IMR-90 (cell line): ENCODE results near the gene CPED1. TPM values are rescaled to one million over a fixed set of nuclear protein-coding genes. Genes with fewer than 3 reads are reported as not detected.

Experiments
- ATAC-seq: fragments of 200-7000 bp; cut with Tn5 transposase; 2 replicates; pipeline ENCODE4 v1.9.1; 2020; ENCODE audit warnings: low read depth, mild to moderate bottlenecking, moderate library complexity
- BruUV-seq: library from RNA; stranded (reverse); fragments of 400-500 nt; replicated peaks from 2 replicates; lab custom pipeline; 2021; lab: Mats Ljungman, UMichigan
- CTCF ChIA-PET: fragments of 300-600 bp; formaldehyde crosslinking; extraction: SDS; loops from one replicate; lab custom pipeline; 2021; ENCODE audit warnings: antibody characterized with exemption; lab: Yijun Ruan, JAX
- POLR2A ChIA-PET: fragments of 300-600 bp; sonication (Branson Sonifier 250); formaldehyde crosslinking; loops from one replicate; lab custom pipeline; 2022; ENCODE audit warnings: antibody characterized with exemption; ENCODE audit not compliant: unreplicated experiment; lab: Charles Lee
- DNase-seq: peaks from one replicate; pipeline ENCODE4 v3.0.0; 2013
- H2AFZ ChIP-seq: replicated peaks from 2 replicates; pipeline ENCODE3; 2013; ENCODE audit warnings: low read length, mild to moderate bottlenecking; ENCODE audit not compliant: poor library complexity
- H2AK5ac ChIP-seq: 2 replicates; pipeline ENCODE4 v1.6.1; 2013; ENCODE audit warnings: low read depth, low read length, inconsistent platforms
- H2AK9ac ChIP-seq: replicated peaks from 2 replicates; pipeline ENCODE3; 2013; ENCODE audit warnings: mild to moderate bottlenecking, low read depth, low read length, moderate library complexity; ENCODE audit not compliant: poor library complexity
- H2BK120ac ChIP-seq: 2 replicates; pipeline ENCODE4 v1.6.1; 2013; ENCODE audit warnings: low read depth, low read length, inconsistent platforms
- H2BK15ac ChIP-seq: 3 replicates; pipeline ENCODE4 v1.6.1; 2013; ENCODE audit warnings: low read depth, low read length, inconsistent platforms
- H2BK20ac ChIP-seq: 2 replicates; pipeline ENCODE4 v1.6.1; 2013; ENCODE audit warnings: low read depth, mild to moderate bottlenecking, inconsistent platforms, low read length, moderate library complexity
- H2BK5ac ChIP-seq: 2 replicates; pipeline ENCODE4 v1.6.1; 2013; ENCODE audit warnings: mild to moderate bottlenecking, low read depth, low read length, inconsistent platforms; ENCODE audit not compliant: poor library complexity, severe bottlenecking
- H3K14ac ChIP-seq: replicated peaks from 2 replicates; pipeline ENCODE4 v1.6.1; 2013; ENCODE audit warnings: low read depth, low read length, inconsistent platforms
- H3K18ac ChIP-seq: 2 replicates; pipeline ENCODE4 v1.6.1; 2013; ENCODE audit warnings: low read depth, low read length, control low read depth
- H3K23ac ChIP-seq: 2 replicates; pipeline ENCODE4 v1.6.1; 2013; ENCODE audit warnings: low read depth, low read length, inconsistent platforms
- H3K27ac ChIP-seq: 2 replicates; pipeline ENCODE4 v1.5.1; 2013; ENCODE audit warnings: mild to moderate bottlenecking, control low read depth, low read length; ENCODE audit not compliant: insufficient read depth
- H3K27me3 ChIP-seq: 2 replicates; pipeline ENCODE4 v1.6.1; 2013; ENCODE audit warnings: low read length; ENCODE audit not compliant: control insufficient read depth, insufficient read depth
- H3K36me3 ChIP-seq: 2 replicates; pipeline ENCODE4 v1.6.1; 2013; ENCODE audit warnings: low read length, mixed read lengths; ENCODE audit not compliant: control insufficient read depth, insufficient read depth
- H3K4ac ChIP-seq: 2 replicates; pipeline ENCODE4 v1.6.1; 2013; ENCODE audit warnings: low read depth, low read length, inconsistent platforms
- H3K4me1 ChIP-seq: 2 replicates; pipeline ENCODE4 v1.6.1; 2013; ENCODE audit warnings: low read length, mixed read lengths; ENCODE audit not compliant: control insufficient read depth, insufficient read depth
- H3K4me2 ChIP-seq: 2 replicates; pipeline ENCODE4 v1.6.1; 2013; ENCODE audit warnings: low read depth, mild to moderate bottlenecking, control low read depth, low read length, moderate library complexity
- H3K4me3 ChIP-seq: 2 replicates; pipeline ENCODE4 v1.5.1; 2013; ENCODE audit warnings: low read depth, mild to moderate bottlenecking, control low read depth, low read length, moderate library complexity; ENCODE audit not compliant: insufficient read depth
- H3K56ac ChIP-seq: 2 replicates; pipeline ENCODE4 v1.6.1; 2013; ENCODE audit warnings: low read length, inconsistent platforms; ENCODE audit not compliant: insufficient read depth; ENCODE audit errors: extremely low read depth
- H3K79me1 ChIP-seq, 2 experiments: 2 replicates each; pipeline ENCODE4 v1.6.1; 2013; ENCODE audit warnings: low read length in 2 of 2, inconsistent platforms in 1 of 2, low read depth in 1 of 2
- H3K9ac ChIP-seq: 2 replicates; pipeline ENCODE4 v1.6.1; 2013; ENCODE audit warnings: low read depth, low read length, control low read depth
- H3K9me1 ChIP-seq: 2 replicates; pipeline ENCODE4 v1.6.1; 2013; ENCODE audit warnings: low read length, inconsistent platforms; ENCODE audit not compliant: insufficient read depth
- H3K9me3 ChIP-seq: 2 replicates; pipeline ENCODE4 v1.6.1; 2013; ENCODE audit warnings: low read length; ENCODE audit not compliant: control insufficient read depth, insufficient read depth
- H4K20me1 ChIP-seq: 2 replicates; pipeline ENCODE4 v1.6.1; 2013; ENCODE audit warnings: low read length, inconsistent platforms; ENCODE audit not compliant: insufficient read depth
- H4K5ac ChIP-seq: 2 replicates; pipeline ENCODE4 v1.6.1; 2013; ENCODE audit warnings: mild to moderate bottlenecking, low read depth, low read length, control low read depth
- H4K8ac ChIP-seq, 2 experiments: 2 replicates each; pipeline ENCODE4 v1.6.1; 2013; ENCODE audit warnings: low read depth in 2 of 2, low read length in 2 of 2, control low read depth in 1 of 2, inconsistent platforms in 1 of 2
- H4K91ac ChIP-seq: 2 replicates; pipeline ENCODE4 v1.6.1; 2013; ENCODE audit warnings: low read depth, low read length, inconsistent platforms; ENCODE audit not compliant: insufficient read depth
- BHLHE40 ChIP-seq: fragments of 150-350 bp; IDR thresholded peaks from 2 replicates; pipeline ENCODE4 v1.6.1; 2016; ENCODE audit warnings: mild to moderate bottlenecking, low read depth, low read length
- CEBPB ChIP-seq: IDR thresholded peaks from 2 replicates; pipeline ENCODE4 v1.6.1; 2012; ENCODE audit warnings: low read depth, low read length, improper control_type of control experiment
- CHD1 ChIP-seq: IDR thresholded peaks from 2 replicates; pipeline ENCODE4 v1.6.1; 2012; ENCODE audit warnings: low read depth, low read length, improper control_type of control experiment
- FOS ChIP-seq: fragments of 150-350 bp; IDR thresholded peaks from 2 replicates; pipeline ENCODE4 v1.6.1; 2016; ENCODE audit warnings: low read depth, low read length
- MAFK ChIP-seq: IDR thresholded peaks from 2 replicates; pipeline ENCODE4 v1.6.1; 2012; ENCODE audit warnings: low read depth, low read length, improper control_type of control experiment
- MAZ ChIP-seq: IDR thresholded peaks from 2 replicates; pipeline ENCODE4 v1.6.1; 2012; ENCODE audit warnings: low read depth, mild to moderate bottlenecking, low read length, improper control_type of control experiment, moderate library complexity, borderline replicate concordance
- MXI1 ChIP-seq: IDR thresholded peaks from 2 replicates; pipeline ENCODE4 v1.6.1; 2012; ENCODE audit warnings: low read depth, mild to moderate bottlenecking, low read length, moderate library complexity, borderline replicate concordance
- NFE2L2 ChIP-seq: fragments of 150-350 bp; IDR thresholded peaks from 2 replicates; pipeline ENCODE4 v1.6.1; 2016; ENCODE audit warnings: low read depth, mild to moderate bottlenecking, low read length
- RAD21 ChIP-seq: IDR thresholded peaks from 2 replicates; pipeline ENCODE4 v1.6.1; 2012; ENCODE audit warnings: low read length, improper control_type of control experiment
- RCOR1 ChIP-seq: IDR thresholded peaks from 2 replicates; pipeline ENCODE4 v1.6.1; 2012; ENCODE audit warnings: mild to moderate bottlenecking, low read length, improper control_type of control experiment; ENCODE audit not compliant: insufficient replicate concordance
- RFX5 ChIP-seq: IDR thresholded peaks from 2 replicates; pipeline ENCODE4 v1.8.0; 2012; ENCODE audit warnings: low read depth, mild to moderate bottlenecking, low read length, moderate library complexity
- SMC3 ChIP-seq: fragments of 150-350 bp; IDR thresholded peaks from 2 replicates; pipeline ENCODE4 v1.6.1; 2016; ENCODE audit warnings: low read depth, mild to moderate bottlenecking, antibody characterized with exemption, low read length, moderate library complexity
- dilution Hi-C: fragments of 300-500 bp; cut with HindIII; formaldehyde crosslinking; loops from one replicate; pipeline ENCODE4 v1.14.3; 2018; ENCODE audit warnings: low sequenced_read_pairs; ENCODE audit not compliant: unreplicated experiment
- in situ Hi-C: fragments of 300-500 bp; cut with MboI; formaldehyde crosslinking; loops from 3 replicates; pipeline ENCODE4 v1.14.3; 2019; ENCODE audit warnings: low sequenced_read_pairs, inconsistent platforms, mixed read lengths
- intact Hi-C: fragments of 100-400 bp; cut with micrococcal nuclease; formaldehyde crosslinking; loops from 2 replicates; pipeline ENCODE4 v1.10.0; 2022
- polyA plus RNA-seq, 3 experiments: library from polyadenylated mRNA; depleted of rRNA; stranded (reverse); fragments of >200 nt; gene quantifications; 2 replicates each; pipeline ENCODE4 v1.2.3, GENCODE V29; 2012; ENCODE audit warnings: low replicate concordance in 1 of 3
- total RNA-seq: library from RNA; depleted of rRNA; stranded (reverse); fragments of >200 nt; gene quantifications from 2 replicates; pipeline ENCODE4 v1.2.3, GENCODE V29; 2012
- TF ChIP-seq, protein P1 (sequence below): conservative IDR thresholded peaks from 2 replicates; pipeline ENCODE4 v1.5.1; 2012; ENCODE audit warnings: mild to moderate bottlenecking, low read depth, low read length, improper control_type of control experiment
- TF ChIP-seq, protein P2 (sequence below): fragments of 150-350 bp; IDR thresholded peaks from 2 replicates; pipeline ENCODE4 v1.6.1; 2017; ENCODE audit warnings: mild to moderate bottlenecking, antibody characterized with exemption, low read length, low read depth
- TF ChIP-seq, protein P3 (sequence below): fragments of 150-350 bp; IDR thresholded peaks from 2 replicates; pipeline ENCODE4 v1.6.1; 2016; ENCODE audit warnings: low read depth, mild to moderate bottlenecking, low read length, moderate library complexity, borderline replicate concordance

The CPED1 gene
- total and polyA plus RNA-seq, 2 of the 4 experiments (the other 2 are of a cell fraction), result 31.2 to 96.8 TPM

DNA sequence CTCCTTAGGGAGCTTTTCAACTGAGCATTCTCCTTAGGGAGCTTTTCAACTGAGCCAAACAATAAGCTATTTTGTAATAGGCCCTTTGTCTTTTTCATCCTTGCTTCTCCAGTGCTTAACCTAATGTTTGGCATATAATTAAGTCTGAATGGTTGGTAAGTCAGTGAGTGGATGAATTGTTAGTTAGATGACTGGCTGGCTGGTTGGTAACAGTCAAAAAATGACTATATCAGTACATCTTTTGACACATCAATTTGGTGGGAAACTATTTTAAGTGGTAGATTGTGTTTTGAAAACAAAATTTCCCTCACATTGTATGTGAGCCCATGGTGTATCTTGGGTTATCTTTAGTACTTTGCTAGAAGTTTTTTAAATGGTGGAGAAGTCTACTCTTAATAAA lies 21.6 kb upstream of the CPED1 start:
- no peaks in the 10 kb centered on the region for H4K20me1 ChIP-seq
- no peak overlapping the region for H3K18ac ChIP-seq
- no peak overlapping the region for H3K4ac ChIP-seq
- no peak overlapping the region for H4K8ac ChIP-seq
- no peak overlapping the region for H3K14ac ChIP-seq
- H2BK20ac ChIP-seq, result no peak overlapping the region
- no peak overlapping the region for H2BK15ac ChIP-seq
- ChIA-PET POLR2A (no interaction called here), CTCF (interaction anchor here (0.7 kb wide), 1 partner anchor 24 kb away, joined by 3 read pairs; no protein-coding TSS in a partner anchor)
- TF ChIP-seq CEBPB (no peak), CHD1 (no peak), NFE2L2 (no peak), RAD21 (no peak), MXI1 (no peak), RFX5 (no peak), SMC3 (no peak), RCOR1 (no peak), FOS (no peak), BHLHE40 (no peak), MAFK (no peak), MAZ (no peak)
- TF ChIP-seq, protein P1, sequence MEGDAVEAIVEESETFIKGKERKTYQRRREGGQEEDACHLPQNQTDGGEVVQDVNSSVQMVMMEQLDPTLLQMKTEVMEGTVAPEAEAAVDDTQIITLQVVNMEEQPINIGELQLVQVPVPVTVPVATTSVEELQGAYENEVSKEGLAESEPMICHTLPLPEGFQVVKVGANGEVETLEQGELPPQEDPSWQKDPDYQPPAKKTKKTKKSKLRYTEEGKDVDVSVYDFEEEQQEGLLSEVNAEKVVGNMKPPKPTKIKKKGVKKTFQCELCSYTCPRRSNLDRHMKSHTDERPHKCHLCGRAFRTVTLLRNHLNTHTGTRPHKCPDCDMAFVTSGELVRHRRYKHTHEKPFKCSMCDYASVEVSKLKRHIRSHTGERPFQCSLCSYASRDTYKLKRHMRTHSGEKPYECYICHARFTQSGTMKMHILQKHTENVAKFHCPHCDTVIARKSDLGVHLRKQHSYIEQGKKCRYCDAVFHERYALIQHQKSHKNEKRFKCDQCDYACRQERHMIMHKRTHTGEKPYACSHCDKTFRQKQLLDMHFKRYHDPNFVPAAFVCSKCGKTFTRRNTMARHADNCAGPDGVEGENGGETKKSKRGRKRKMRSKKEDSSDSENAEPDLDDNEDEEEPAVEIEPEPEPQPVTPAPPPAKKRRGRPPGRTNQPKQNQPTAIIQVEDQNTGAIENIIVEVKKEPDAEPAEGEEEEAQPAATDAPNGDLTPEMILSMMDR, result no peak
- TF ChIP-seq, protein P2, sequence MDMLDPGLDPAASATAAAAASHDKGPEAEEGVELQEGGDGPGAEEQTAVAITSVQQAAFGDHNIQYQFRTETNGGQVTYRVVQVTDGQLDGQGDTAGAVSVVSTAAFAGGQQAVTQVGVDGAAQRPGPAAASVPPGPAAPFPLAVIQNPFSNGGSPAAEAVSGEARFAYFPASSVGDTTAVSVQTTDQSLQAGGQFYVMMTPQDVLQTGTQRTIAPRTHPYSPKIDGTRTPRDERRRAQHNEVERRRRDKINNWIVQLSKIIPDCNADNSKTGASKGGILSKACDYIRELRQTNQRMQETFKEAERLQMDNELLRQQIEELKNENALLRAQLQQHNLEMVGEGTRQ, result no peak
- TF ChIP-seq, protein P3, sequence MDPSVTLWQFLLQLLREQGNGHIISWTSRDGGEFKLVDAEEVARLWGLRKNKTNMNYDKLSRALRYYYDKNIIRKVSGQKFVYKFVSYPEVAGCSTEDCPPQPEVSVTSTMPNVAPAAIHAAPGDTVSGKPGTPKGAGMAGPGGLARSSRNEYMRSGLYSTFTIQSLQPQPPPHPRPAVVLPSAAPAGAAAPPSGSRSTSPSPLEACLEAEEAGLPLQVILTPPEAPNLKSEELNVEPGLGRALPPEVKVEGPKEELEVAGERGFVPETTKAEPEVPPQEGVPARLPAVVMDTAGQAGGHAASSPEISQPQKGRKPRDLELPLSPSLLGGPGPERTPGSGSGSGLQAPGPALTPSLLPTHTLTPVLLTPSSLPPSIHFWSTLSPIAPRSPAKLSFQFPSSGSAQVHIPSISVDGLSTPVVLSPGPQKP, result no peak
- dilution Hi-C loops, result no loop called here
- no peaks in the 10 kb centered on the region for H3K27me3 ChIP-seq
- no peaks in the 10 kb centered on the region for H3K4me1 ChIP-seq
- no TSS peak for BruUV-seq
- no peak overlapping the region for H3K56ac ChIP-seq
- H3K4me3 ChIP-seq, result no peak overlapping the region
- no peak overlapping the region for H2AK5ac ChIP-seq
- peaks cover 23% of the 10 kb centered on the region for H3K36me3 ChIP-seq
- in situ Hi-C loops, result no loop called here
- H2AK9ac ChIP-seq, result no peak overlapping the region
- H3K9me1 ChIP-seq, result peaks cover 7% of the 10 kb centered on the region
- DNase-seq (no peak), ATAC-seq (no peak)
- no peak overlapping the region for H4K5ac ChIP-seq
- no peak overlapping the region for H2BK120ac ChIP-seq
- H3K4me2 ChIP-seq, result no peak overlapping the region
- H2BK5ac ChIP-seq, result no peak overlapping the region
- no peak overlapping the region for H3K9ac ChIP-seq
- H3K23ac ChIP-seq, result no peak overlapping the region
- H3K79me1 ChIP-seq, result peaks cover under 1 to 3% of the 10 kb centered on the region in 2 experiments
- intact Hi-C loops, result no loop called here
- no peak overlapping the region for H3K27ac ChIP-seq
- no peak overlapping the region for H2AFZ ChIP-seq
- no peaks in the 10 kb centered on the region for H3K9me3 ChIP-seq
- H4K91ac ChIP-seq, result no peak overlapping the region
